ENCODE results near the gene BOK. TPM values are rescaled to one million over a fixed set of nuclear protein-coding genes. Genes with fewer than 3 reads are reported as not detected.

BOK gene
- total and polyA plus RNA-seq, 2 of the 13 experiments (the other 11 are each of a cell fraction or from before 2014, with no cell fraction given), result 35.5 to 39.2 TPM

GRCh38 chr2:241606186-241606585 is 47.6 kb downstream of the BOK start:
- no peaks in the 10 kb centered on the region for H3K9me3 ChIP-seq (ENCODE audit: low read length)
- 96% methylated on average over 8 of the region's 8 CpGs for WGBS (ENCODE audit: low lambda C conversion rate)
- ChIA-PET POLR2A (no interaction called here), CTCF (ENCODE audit: low intra/inter-chr PET ratio, low total read pairs) (no interaction called here)
- no peak overlapping the region for H3K27ac ChIP-seq (ENCODE audit: extremely low read length, insufficient read depth, low read length)
- no TSS peak for BruUV-seq (replicated peaks)
- no peaks in the 10 kb centered on the region for H3K27me3 ChIP-seq (ENCODE audit: control insufficient read depth in 1 of 2, insufficient read depth in 2 of 2, low read length in 2 of 2)
- no peak overlapping the region for H3K4me3 ChIP-seq (replicated peaks in 1 of 3; ENCODE audit: insufficient read depth in 1 of 3, low read depth in 2 of 3, low read length in 3 of 3)
- no peak for FAIRE-seq
- intact Hi-C loops (cut with micrococcal nuclease; ENCODE audit: unreplicated experiment) (no loop called here), in situ Hi-C loops (cut with HindIII; ENCODE audit: extremely low pct_ligation_motif_present, low pct_unique_long_range_greater_than_20kb) (no loop called here)
- H3K36me3 ChIP-seq (replicated peaks in 1 of 2; ENCODE audit: control insufficient read depth in 1 of 2, insufficient read depth in 2 of 2, low read length in 2 of 2), result peaks cover 32 to 68% of the 10 kb centered on the region in 2 experiments
- H3K9ac ChIP-seq (ENCODE audit: insufficient read depth, low read depth, low read length), result no peak overlapping the region
- H3K4me2 ChIP-seq (ENCODE audit: low read depth, low read length), result no peak overlapping the region
- TF ChIP-seq, protein P1, sequence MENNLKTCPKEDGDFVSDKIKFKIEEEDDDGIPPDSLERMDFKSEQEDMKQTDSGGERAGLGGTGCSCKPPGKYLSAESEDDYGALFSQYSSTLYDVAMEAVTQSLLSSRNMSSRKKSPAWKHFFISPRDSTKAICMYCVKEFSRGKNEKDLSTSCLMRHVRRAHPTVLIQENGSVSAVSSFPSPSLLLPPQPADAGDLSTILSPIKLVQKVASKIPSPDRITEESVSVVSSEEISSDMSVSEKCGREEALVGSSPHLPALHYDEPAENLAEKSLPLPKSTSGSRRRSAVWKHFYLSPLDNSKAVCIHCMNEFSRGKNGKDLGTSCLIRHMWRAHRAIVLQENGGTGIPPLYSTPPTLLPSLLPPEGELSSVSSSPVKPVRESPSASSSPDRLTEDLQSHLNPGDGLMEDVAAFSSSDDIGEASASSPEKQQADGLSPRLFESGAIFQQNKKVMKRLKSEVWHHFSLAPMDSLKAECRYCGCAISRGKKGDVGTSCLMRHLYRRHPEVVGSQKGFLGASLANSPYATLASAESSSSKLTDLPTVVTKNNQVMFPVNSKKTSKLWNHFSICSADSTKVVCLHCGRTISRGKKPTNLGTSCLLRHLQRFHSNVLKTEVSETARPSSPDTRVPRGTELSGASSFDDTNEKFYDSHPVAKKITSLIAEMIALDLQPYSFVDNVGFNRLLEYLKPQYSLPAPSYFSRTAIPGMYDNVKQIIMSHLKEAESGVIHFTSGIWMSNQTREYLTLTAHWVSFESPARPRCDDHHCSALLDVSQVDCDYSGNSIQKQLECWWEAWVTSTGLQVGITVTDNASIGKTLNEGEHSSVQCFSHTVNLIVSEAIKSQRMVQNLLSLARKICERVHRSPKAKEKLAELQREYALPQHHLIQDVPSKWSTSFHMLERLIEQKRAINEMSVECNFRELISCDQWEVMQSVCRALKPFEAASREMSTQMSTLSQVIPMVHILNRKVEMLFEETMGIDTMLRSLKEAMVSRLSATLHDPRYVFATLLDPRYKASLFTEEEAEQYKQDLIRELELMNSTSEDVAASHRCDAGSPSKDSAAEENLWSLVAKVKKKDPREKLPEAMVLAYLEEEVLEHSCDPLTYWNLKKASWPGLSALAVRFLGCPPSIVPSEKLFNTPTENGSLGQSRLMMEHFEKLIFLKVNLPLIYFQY (CRISPR knock-in tag; IDR thresholded peaks at IDR 0.05; ENCODE audit: borderline replicate concordance), result no peak
- no peak for TF ChIP-seq KMT2B (CRISPR knock-in tag; IDR thresholded peaks at IDR 0.05)
- peaks cover 24% of the 10 kb centered on the region for H3K79me2 ChIP-seq (ENCODE audit: insufficient read depth, low read length)
- peaks cover 19% of the 10 kb centered on the region for H3K4me1 ChIP-seq (ENCODE audit: insufficient read depth, low read length)
- no peak for ATAC-seq
- H4K20me1 ChIP-seq (ENCODE audit: insufficient read depth, low read length), result no peaks in the 10 kb centered on the region
- no peak for DNase-seq (ENCODE audit: low spot score)
- no peak overlapping the region for H2AFZ ChIP-seq (ENCODE audit: low read length)

DNA sequence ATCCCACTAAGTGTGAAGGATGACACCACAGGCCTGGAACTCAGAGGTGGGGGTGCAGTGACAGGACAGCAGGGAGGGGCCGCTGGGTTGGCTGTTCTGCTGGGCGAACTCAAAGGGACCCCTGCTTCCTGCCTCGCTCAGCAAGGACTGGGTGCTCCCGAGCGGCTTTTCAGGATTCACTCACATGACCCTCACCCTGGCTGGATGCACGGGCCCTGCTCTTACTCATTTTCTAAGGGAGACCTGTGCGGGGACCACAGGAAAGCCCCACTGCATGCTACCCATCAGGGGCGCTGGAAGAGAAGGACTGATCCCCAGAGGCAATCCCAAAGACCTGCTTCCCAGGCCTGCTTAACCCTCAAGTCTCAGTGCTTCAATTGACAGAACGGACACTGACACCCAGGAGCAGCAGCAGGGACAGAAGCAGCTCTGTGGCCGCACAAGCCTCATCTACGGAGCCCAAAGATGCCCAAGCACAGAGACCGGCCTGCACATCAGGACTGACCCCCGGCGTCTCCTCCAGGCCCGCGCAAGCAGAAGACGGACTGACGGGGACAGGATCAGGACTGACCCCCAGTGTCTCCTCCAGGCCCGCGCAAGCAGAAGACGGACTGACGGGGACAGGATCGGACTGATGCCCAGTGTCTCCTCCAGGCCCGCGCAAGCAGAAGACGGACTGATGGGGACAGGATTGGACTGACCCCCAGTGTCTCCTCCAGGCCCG is 48.8 kb downstream of the BOK start:
- TF ChIP-seq ETV5 (CRISPR knock-in tag; IDR thresholded peaks at IDR 0.05; ENCODE audit: borderline replicate concordance) (no peak), RBM22 (optimal IDR thresholded peaks at IDR 0.05; ENCODE audit: low read length) (peak; percentile 20), AGO2 (optimal IDR thresholded peaks at IDR 0.05; ENCODE audit: low read depth, low read length) (peak; percentile 39)
- ChIA-PET POLR2A (no interaction called here), CTCF (ENCODE audit: low intra/inter-chr PET ratio, low total read pairs) (no interaction called here)
- DNase-seq (ENCODE audit: low spot score) (no peak), FAIRE-seq (no peak), ATAC-seq (no peak)
- Histone ChIP-seq H3K4me1 (ENCODE audit: insufficient read depth, low read length) (peaks cover 31% of the 10 kb centered on the region), H3K4me2 (ENCODE audit: low read depth, low read length) (no peak overlapping the region), H3K36me3 (replicated peaks in 1 of 2; ENCODE audit: control insufficient read depth in 1 of 2, insufficient read depth in 2 of 2, low read length in 2 of 2) (peaks cover 26 to 58% of the 10 kb centered on the region in 2 experiments), H3K79me2 (ENCODE audit: insufficient read depth, low read length) (peaks cover 34% of the 10 kb centered on the region), H3K27me3 (ENCODE audit: control insufficient read depth in 1 of 2, insufficient read depth in 2 of 2, low read length in 2 of 2) (no peaks in the 10 kb centered on the region), H3K9me3 (ENCODE audit: low read length) (no peaks in the 10 kb centered on the region), H3K4me3 (replicated peaks in 1 of 3; ENCODE audit: insufficient read depth in 1 of 3, low read depth in 2 of 3, low read length in 3 of 3) (no peak overlapping the region), H3K9ac (ENCODE audit: insufficient read depth, low read depth, low read length) (no peak overlapping the region), H3K27ac (ENCODE audit: extremely low read length, insufficient read depth, low read length) (no peak overlapping the region), H4K20me1 (ENCODE audit: insufficient read depth, low read length) (no peaks in the 10 kb centered on the region), H2AFZ (ENCODE audit: low read length) (no peak overlapping the region)
- no TSS peak for BruUV-seq (replicated peaks)
- WGBS (ENCODE audit: low lambda C conversion rate), result 93% methylated on average over 22 of the region's 27 CpGs
- in situ Hi-C loops (cut with HindIII; ENCODE audit: extremely low pct_ligation_motif_present, low pct_unique_long_range_greater_than_20kb) (no loop called here), intact Hi-C loops (cut with micrococcal nuclease; ENCODE audit: unreplicated experiment) (no loop called here)
